Karpas-422 (cell line): ENCODE data around the gene RGS6. TPM values are rescaled to one million over a fixed set of nuclear protein-coding genes. Genes with fewer than 3 reads are reported as not detected.

Experiments
- DNase-seq: peaks from one replicate; pipeline ENCODE4 v3.0.0-alpha.2; 2015
- H2AFZ ChIP-seq: fragments of 200-600 bp; sonication (generic); 2 replicates; pipeline ENCODE4 v1.6.1; 2014; ENCODE audit warnings: antibody characterized with exemption, low read length, mixed read lengths
- H3K27ac ChIP-seq: fragments of 200-600 bp; sonication (generic); 2 replicates; pipeline ENCODE4 v1.5.1; 2014; ENCODE audit warnings: mild to moderate bottlenecking, low read length, moderate library complexity
- H3K27me3 ChIP-seq: fragments of 200-600 bp; sonication (generic); 2 replicates; pipeline ENCODE4 v1.6.1; 2014; ENCODE audit warnings: low read length, mixed read lengths
- H3K36me3 ChIP-seq: fragments of 200-600 bp; sonication (generic); 2 replicates; pipeline ENCODE4 v1.6.1; 2014; ENCODE audit warnings: low read length, mixed read lengths; ENCODE audit not compliant: insufficient read depth
- H3K4me1 ChIP-seq: fragments of 200-600 bp; sonication (generic); 2 replicates; pipeline ENCODE4 v1.6.1; 2014; ENCODE audit warnings: mild to moderate bottlenecking, low read length, mixed read lengths
- H3K4me2 ChIP-seq: fragments of 200-600 bp; sonication (generic); 2 replicates; pipeline ENCODE4 v1.6.1; 2014; ENCODE audit warnings: low read length, low read depth, mild to moderate bottlenecking; ENCODE audit not compliant: poor library complexity, severe bottlenecking
- H3K4me3 ChIP-seq: fragments of 200-600 bp; sonication (generic); 2 replicates; pipeline ENCODE4 v1.5.1; 2014; ENCODE audit warnings: mild to moderate bottlenecking, antibody characterized with exemption, low read length, mixed read lengths
- H3K79me2 ChIP-seq: fragments of 200-600 bp; sonication (generic); 2 replicates; pipeline ENCODE4 v1.6.1; 2014; ENCODE audit warnings: mild to moderate bottlenecking, low read length, mixed read lengths
- H3K9ac ChIP-seq: fragments of 200-600 bp; sonication (generic); 2 replicates; pipeline ENCODE4 v1.6.0; 2014; ENCODE audit warnings: low read length
- H3K9me2 ChIP-seq: fragments of 200-600 bp; sonication (generic), shearing (Covaris generic); replicated peaks from 2 replicates; pipeline ENCODE4 v1.6.0; 2014; ENCODE audit warnings: mild to moderate bottlenecking, low read length, moderate library complexity; ENCODE audit not compliant: insufficient read depth
- H3K9me3 ChIP-seq: fragments of 300-700, 200-600 bp; sonication (generic); 2 replicates; pipeline ENCODE4 v1.6.1; 2014; ENCODE audit warnings: low read length, mixed read lengths
- H4K20me1 ChIP-seq: fragments of 200-600 bp; sonication (generic); 2 replicates; pipeline ENCODE4 v1.6.1; 2014; ENCODE audit warnings: mild to moderate bottlenecking, antibody characterized with exemption, low read length, low read depth; ENCODE audit not compliant: insufficient read depth
- total RNA-seq: library from RNA; depleted of rRNA; stranded (reverse); fragments of >200 nt; shearing (Covaris generic); gene quantifications from 2 replicates; pipeline ENCODE4 v1.2.3, GENCODE V29; 2014; ENCODE audit warnings: low replicate concordance

RGS6 gene
- total RNA-seq, 1 experiment from 2014 or later = 0.07 TPM

- H3K27ac ChIP-seq = no peak overlapping the region
- H3K79me2 ChIP-seq = no peaks in the 10 kb centered on the region
- H3K9me3 ChIP-seq = no peaks in the 10 kb centered on the region
- H3K9ac ChIP-seq = no peak overlapping the region
- no peaks in the 10 kb centered on the region for H4K20me1 ChIP-seq
- H3K36me3 ChIP-seq = no peaks in the 10 kb centered on the region
- no peaks in the 10 kb centered on the region for H3K9me2 ChIP-seq
- H3K27me3 ChIP-seq = no peaks in the 10 kb centered on the region
- no peak for DNase-seq
- H3K4me2 ChIP-seq = no peak overlapping the region
- H3K4me3 ChIP-seq = no peak overlapping the region
- no peak overlapping the region for H2AFZ ChIP-seq
- H3K4me1 ChIP-seq = no peaks in the 10 kb centered on the region
Observed at GRCh38 chr14:72141084-72141483, 208.9 kb downstream of the RGS6 start.

GRCh38 chr14:72142328-72142727 is 210.1 kb downstream of the RGS6 start:
- no peaks in the 10 kb centered on the region for H3K36me3 ChIP-seq
- no peak overlapping the region for H3K9ac ChIP-seq
- H4K20me1 ChIP-seq = no peaks in the 10 kb centered on the region
- no peaks in the 10 kb centered on the region for H3K4me1 ChIP-seq
- H2AFZ ChIP-seq = no peak overlapping the region
- no peak for DNase-seq
- H3K9me2 ChIP-seq = no peaks in the 10 kb centered on the region
- no peaks in the 10 kb centered on the region for H3K79me2 ChIP-seq
- no peak overlapping the region for H3K4me3 ChIP-seq
- H3K4me2 ChIP-seq = no peak overlapping the region
- no peaks in the 10 kb centered on the region for H3K27me3 ChIP-seq
- no peaks in the 10 kb centered on the region for H3K9me3 ChIP-seq
- H3K27ac ChIP-seq = no peak overlapping the region

GRCh38 chr14:72146241-72146640 is 214.0 kb downstream of the RGS6 start:
- no peak for DNase-seq
- H3K9me2 ChIP-seq = no peaks in the 10 kb centered on the region
- no peak overlapping the region for H3K4me3 ChIP-seq
- H3K79me2 ChIP-seq = no peaks in the 10 kb centered on the region
- H3K36me3 ChIP-seq = no peaks in the 10 kb centered on the region
- no peak overlapping the region for H2AFZ ChIP-seq
- H3K27me3 ChIP-seq = no peaks in the 10 kb centered on the region
- no peak overlapping the region for H3K27ac ChIP-seq
- H3K4me1 ChIP-seq = no peaks in the 10 kb centered on the region
- no peaks in the 10 kb centered on the region for H4K20me1 ChIP-seq
- H3K9ac ChIP-seq = no peak overlapping the region
- no peak overlapping the region for H3K4me2 ChIP-seq
- no peaks in the 10 kb centered on the region for H3K9me3 ChIP-seq

GRCh38 chr14:72154645-72155378 is 222.6 kb downstream of the RGS6 start:
- Histone ChIP-seq H3K9me2 (0 out of 2 replicates have a peak, but pooled peaks cover 4% of the 10 kb centered on the region), H3K9ac (no peak overlapping the region), H3K4me2 (no peak overlapping the region), H3K4me1 (no peaks in the 10 kb centered on the region), H3K27me3 (no peaks in the 10 kb centered on the region; the same call in 1 of the 2 replicates), H3K36me3 (no peaks in the 10 kb centered on the region), H2AFZ (no peak overlapping the region), H3K27ac (no peak overlapping the region), H4K20me1 (no peaks in the 10 kb centered on the region), H3K9me3 (no peaks in the 10 kb centered on the region), H3K79me2 (no peaks in the 10 kb centered on the region), H3K4me3 (no peak overlapping the region)
- no peak for DNase-seq

- no peaks in the 10 kb centered on the region for H3K79me2 ChIP-seq
- H3K4me2 ChIP-seq = no peak overlapping the region
- H3K9me2 ChIP-seq = 0 out of 2 replicates have a peak, but pooled peaks cover 4% of the 10 kb centered on the region
- H3K9me3 ChIP-seq = no peaks in the 10 kb centered on the region
- H3K27me3 ChIP-seq = no peaks in the 10 kb centered on the region; the same call in 1 of the 2 replicates
- no peak overlapping the region for H3K27ac ChIP-seq
- no peak overlapping the region for H3K4me3 ChIP-seq
- DNase-seq = no peak
- H3K9ac ChIP-seq = no peak overlapping the region
- H3K36me3 ChIP-seq = no peaks in the 10 kb centered on the region
- H4K20me1 ChIP-seq = no peaks in the 10 kb centered on the region
- no peak overlapping the region for H2AFZ ChIP-seq
- H3K4me1 ChIP-seq = no peaks in the 10 kb centered on the region
Observed at GRCh38 chr14:72155379-72155993, 223.3 kb downstream of the RGS6 start.

- no peak for DNase-seq
- H3K4me1 ChIP-seq = no peaks in the 10 kb centered on the region
- no peaks in the 10 kb centered on the region for H3K79me2 ChIP-seq
- no peaks in the 10 kb centered on the region for H3K36me3 ChIP-seq
- no peak overlapping the region for H2AFZ ChIP-seq
- no peak overlapping the region for H3K4me2 ChIP-seq
- H3K9ac ChIP-seq = no peak overlapping the region
- H3K27ac ChIP-seq = no peak overlapping the region
- no peaks in the 10 kb centered on the region for H3K9me2 ChIP-seq
- H3K9me3 ChIP-seq = no peaks in the 10 kb centered on the region
- no peak overlapping the region for H3K4me3 ChIP-seq
- H4K20me1 ChIP-seq = no peaks in the 10 kb centered on the region
- H3K27me3 ChIP-seq = no peaks in the 10 kb centered on the region; the same call in 1 of the 2 replicates
Observed at GRCh38 chr14:72164420-72165228, 232.4 kb downstream of the RGS6 start.

GRCh38 chr14:72165229-72165698 is 233.0 kb downstream of the RGS6 start:
- Histone ChIP-seq H3K4me1 (no peaks in the 10 kb centered on the region), H3K4me2 (no peak overlapping the region), H3K9me3 (no peaks in the 10 kb centered on the region), H3K79me2 (no peaks in the 10 kb centered on the region), H2AFZ (no peak overlapping the region), H4K20me1 (no peaks in the 10 kb centered on the region), H3K27ac (no peak overlapping the region), H3K9ac (no peak overlapping the region), H3K4me3 (no peak overlapping the region), H3K9me2 (no peaks in the 10 kb centered on the region), H3K27me3 (no peaks in the 10 kb centered on the region; the same call in 1 of the 2 replicates), H3K36me3 (no peaks in the 10 kb centered on the region)
- no peak for DNase-seq

GRCh38 chr14:72169521-72169920 is 237.3 kb downstream of the RGS6 start:
- H3K79me2 ChIP-seq = no peaks in the 10 kb centered on the region
- no peaks in the 10 kb centered on the region for H3K36me3 ChIP-seq
- H3K4me3 ChIP-seq = no peak overlapping the region
- no peak overlapping the region for H3K4me2 ChIP-seq
- no peak overlapping the region for H2AFZ ChIP-seq
- H3K27me3 ChIP-seq = no peaks in the 10 kb centered on the region; the same call in 1 of the 2 replicates
- no peak overlapping the region for H3K27ac ChIP-seq
- H3K9me2 ChIP-seq = no peaks in the 10 kb centered on the region
- no peaks in the 10 kb centered on the region for H4K20me1 ChIP-seq
- H3K9me3 ChIP-seq = no peaks in the 10 kb centered on the region
- peak; percentile 79 for DNase-seq
- H3K9ac ChIP-seq = no peak overlapping the region
- H3K4me1 ChIP-seq = no peaks in the 10 kb centered on the region
